OCI-LY7 (cell line): ENCODE data around the gene TOM1L2.

ENCODE experiments used
- EZH2phosphoT487 ChIP-seq: fragments of 200-600 bp; sonication (generic); IDR thresholded peaks from 2 replicates; pipeline ENCODE4 v1.6.1; 2018; ENCODE audit warnings: low read depth, borderline replicate concordance, mild to moderate bottlenecking, mixed run types, antibody characterized with exemption, low read length, moderate library complexity, mixed read lengths
- TF ChIP-seq, protein P1 (sequence below): fragments of 200-600 bp; sonication (generic); conservative IDR thresholded peaks from 2 replicates; pipeline ENCODE4 v1.5.1; 2014; ENCODE audit warnings: mild to moderate bottlenecking, antibody characterized with exemption, low read length, moderate library complexity, mixed read lengths

DNA sequence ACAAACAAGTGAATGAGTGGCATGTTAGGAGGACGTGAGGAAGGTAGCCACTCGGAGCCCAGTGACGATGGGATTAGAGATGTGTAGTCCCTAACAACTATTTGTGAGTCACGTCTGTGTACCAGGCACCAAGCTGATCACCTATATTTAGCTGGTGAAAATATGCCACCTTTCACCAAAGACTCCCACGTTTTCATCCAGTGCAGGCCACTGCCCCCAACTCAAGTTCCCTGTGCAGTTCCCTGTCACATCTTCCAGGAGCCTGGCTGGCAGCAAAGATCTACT, 67.2 kb downstream of the TOM1L2 start:
- TF ChIP-seq, protein P1, sequence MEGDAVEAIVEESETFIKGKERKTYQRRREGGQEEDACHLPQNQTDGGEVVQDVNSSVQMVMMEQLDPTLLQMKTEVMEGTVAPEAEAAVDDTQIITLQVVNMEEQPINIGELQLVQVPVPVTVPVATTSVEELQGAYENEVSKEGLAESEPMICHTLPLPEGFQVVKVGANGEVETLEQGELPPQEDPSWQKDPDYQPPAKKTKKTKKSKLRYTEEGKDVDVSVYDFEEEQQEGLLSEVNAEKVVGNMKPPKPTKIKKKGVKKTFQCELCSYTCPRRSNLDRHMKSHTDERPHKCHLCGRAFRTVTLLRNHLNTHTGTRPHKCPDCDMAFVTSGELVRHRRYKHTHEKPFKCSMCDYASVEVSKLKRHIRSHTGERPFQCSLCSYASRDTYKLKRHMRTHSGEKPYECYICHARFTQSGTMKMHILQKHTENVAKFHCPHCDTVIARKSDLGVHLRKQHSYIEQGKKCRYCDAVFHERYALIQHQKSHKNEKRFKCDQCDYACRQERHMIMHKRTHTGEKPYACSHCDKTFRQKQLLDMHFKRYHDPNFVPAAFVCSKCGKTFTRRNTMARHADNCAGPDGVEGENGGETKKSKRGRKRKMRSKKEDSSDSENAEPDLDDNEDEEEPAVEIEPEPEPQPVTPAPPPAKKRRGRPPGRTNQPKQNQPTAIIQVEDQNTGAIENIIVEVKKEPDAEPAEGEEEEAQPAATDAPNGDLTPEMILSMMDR: no peak
- no peak for TF ChIP-seq EZH2phosphoT487
